ENCODE data around the gene TMEM80. TPM values are rescaled to one million over a fixed set of nuclear protein-coding genes. Genes with fewer than 3 reads are reported as not detected.

Gene TMEM80
- total RNA-seq, 1 donor from 2014 or later: 1.3 TPM

- intact Hi-C loops (cut with DNase I): loop anchor here (5.0 kb wide), 1 partner anchor 48 kb away; the partner anchor contains the start of gene SLC25A22
- peaks cover 0 to 18% of the 10 kb centered on the region in 2 donors for H3K4me1 ChIP-seq
- no peaks in the 10 kb centered on the region for H3K27me3 ChIP-seq
- no peak for TF ChIP-seq CTCF (IDR thresholded peaks at IDR 0.05)
- H3K9me3 ChIP-seq: no peaks in the 10 kb centered on the region
- peaks cover 0 to 8% of the 10 kb centered on the region in 2 donors for H3K36me3 ChIP-seq
- H3K4me3 ChIP-seq: no peak overlapping the region
- DNase-seq (ENCODE audit: low spot score in 2 of 2): no peak
- no peak overlapping the region for H3K27ac ChIP-seq
These were observed 54.1 kb downstream of the TMEM80 start for GRCh38 chr11:749731-750130.

Other genes starting within 250 kb of the TMEM80 start
- gene PTDSS2, start 245.5 kb upstream of the TMEM80 start, total RNA-seq: 185 TPM
- gene RNH1, start 188.6 kb upstream of the TMEM80 start, total RNA-seq: 649 TPM
- gene HRAS, start 160.2 kb upstream of the TMEM80 start, total RNA-seq: 21.6 TPM
- gene LRRC56, start 158.3 kb upstream of the TMEM80 start, total RNA-seq: not detected
- 1.1 TPM for gene LMNTD2, start 135.1 kb upstream of the TMEM80 start, total RNA-seq
- 3.5 TPM for gene RASSF7, start 134.8 kb upstream of the TMEM80 start, total RNA-seq
- gene PHRF1, start 119.3 kb upstream of the TMEM80 start, total RNA-seq: 25.4 TPM
- 44.6 TPM for gene IRF7, start 79.9 kb upstream of the TMEM80 start, total RNA-seq
- gene CDHR5, start 70.9 kb upstream of the TMEM80 start, total RNA-seq: 5.0 TPM
- not detected for gene SCT, start 68.6 kb upstream of the TMEM80 start, total RNA-seq
- gene DRD4, start 58.5 kb upstream of the TMEM80 start, total RNA-seq: not detected
- 60.5 TPM for gene DEAF1, start 594 bp upstream of the TMEM80 start, total RNA-seq
- gene EPS8L2, start 10.4 kb downstream of the TMEM80 start, total RNA-seq: 76.7 TPM
- 245 TPM for gene TALDO1, start 51.6 kb downstream of the TMEM80 start, total RNA-seq
- 12.2 TPM for gene GATD1, start 81.7 kb downstream of the TMEM80 start, total RNA-seq
- not detected for gene CEND1, start 94.3 kb downstream of the TMEM80 start, total RNA-seq
- 5.6 TPM for gene SLC25A22, start 102.5 kb downstream of the TMEM80 start, total RNA-seq
- gene PIDD1, start 109.4 kb downstream of the TMEM80 start, total RNA-seq: 7.1 TPM
- gene RPLP2, start 114.2 kb downstream of the TMEM80 start, total RNA-seq: 897 TPM
- 214 TPM for gene PNPLA2, start 123.1 kb downstream of the TMEM80 start, total RNA-seq
- 20.5 TPM for gene CRACR2B, start 132.1 kb downstream of the TMEM80 start, total RNA-seq
- gene CD151, start 137.1 kb downstream of the TMEM80 start, total RNA-seq: 898 TPM
- gene POLR2L, start 146.7 kb downstream of the TMEM80 start, total RNA-seq: 141 TPM
- gene TSPAN4, start 147.0 kb downstream of the TMEM80 start, total RNA-seq: 252 TPM
- gene CHID1, start 215.0 kb downstream of the TMEM80 start, total RNA-seq: 69.4 TPM
- 118 TPM for gene AP2A2, start 230.1 kb downstream of the TMEM80 start, total RNA-seq